Measurements from ENCODE around the gene KIAA1755. TPM values are rescaled to one million over a fixed set of nuclear protein-coding genes. Genes with fewer than 3 reads are reported as not detected.

Gene KIAA1755
- total and polyA plus RNA-seq, 11 donors = 2.1 to 6.7 (median 3.5) TPM

GRCh38 chr20:38169636-38170193 lies 90.8 kb downstream of the KIAA1755 start:
- no peaks in the 10 kb centered on the region for H3K36me3 ChIP-seq
- peaks cover 0 to 69% (median 27%) of the 10 kb centered on the region in 12 donors for H3K4me1 ChIP-seq
- peak overlapping the region in 7 of 12 donors; percentile 28 to 89 (median 62) for H3K27ac ChIP-seq
- no peak overlapping the region for H3K4me3 ChIP-seq
- DNase-seq (no peak), ATAC-seq (no peak)
- intact Hi-C loops (cut with DNase I) = loop anchor here in 9 of 10 donors (2.0 to 10.0 kb wide), 7 partner anchors 48 to 112 kb away; no protein-coding TSS in a partner anchor
- no peaks in the 10 kb centered on the region for H3K9me3 ChIP-seq
- H3K27me3 ChIP-seq = no peaks in the 10 kb centered on the region
- WGBS, 4 donors = 89 to 95% (median 90%) methylated on average over 4 to 6 of the region's 6 CpGs
- TF ChIP-seq CTCF (IDR thresholded peaks at IDR 0.05) = no peak
- TF ChIP-seq POLR2A (IDR thresholded peaks at IDR 0.05) = no peak

- DNase-seq (peak in 2 of 5 donors; percentile 41 to 66), ATAC-seq (no peak)
- no peaks in the 10 kb centered on the region for H3K27me3 ChIP-seq
- no peaks in the 10 kb centered on the region for H3K36me3 ChIP-seq
- peaks cover 0 to 77% (median 27%) of the 10 kb centered on the region in 12 donors for H3K4me1 ChIP-seq
- peak overlapping the region; percentile 3 to 89 (median 57) for H3K27ac ChIP-seq
- H3K4me3 ChIP-seq = no peak overlapping the region
- 64 to 71% (median 70%) methylated on average over 7 to 8 of the region's 8 CpGs for WGBS, 4 donors
- intact Hi-C loops (cut with DNase I) = loop anchor here in 8 of 10 donors (2.0 to 10.0 kb wide), 7 partner anchors 48 to 112 kb away; no protein-coding TSS in a partner anchor
- TF ChIP-seq POLR2A (IDR thresholded peaks at IDR 0.05) (no peak), CTCF (IDR thresholded peaks at IDR 0.05) (peak in 1 of 12 donors; percentile 11)
- H3K9me3 ChIP-seq = no peaks in the 10 kb centered on the region
Measured at GRCh38 chr20:38168791-38169589, 91.5 kb downstream of the KIAA1755 start.

GRCh38 chr20:38167851-38168760 lies 92.4 kb downstream of the KIAA1755 start:
- peak overlapping the region; percentile 3 to 89 (median 57) for H3K27ac ChIP-seq
- peaks cover 0 to 80% (median 28%) of the 10 kb centered on the region in 12 donors for H3K4me1 ChIP-seq
- WGBS, 4 donors = 39 to 56% (median 46%) methylated on average over 6 to 7 of the region's 7 CpGs
- no peaks in the 10 kb centered on the region for H3K36me3 ChIP-seq
- TF ChIP-seq POLR2A (IDR thresholded peaks at IDR 0.05) (no peak), CTCF (IDR thresholded peaks at IDR 0.05) (no peak)
- peak in 3 of 4 donors; percentile 38 to 54 (median 38) for ATAC-seq
- no peaks in the 10 kb centered on the region for H3K9me3 ChIP-seq
- H3K4me3 ChIP-seq = no peak overlapping the region
- intact Hi-C loops (cut with DNase I) = loop anchor here in 8 of 10 donors (2.0 to 10.0 kb wide), 9 partner anchors 49 to 111 kb away; no protein-coding TSS in a partner anchor
- DNase-seq = peak; percentile 54 to 89 (median 74)
- H3K27me3 ChIP-seq = no peaks in the 10 kb centered on the region

Data from heart left ventricle (tissue), 16 donors.